GM12878 (cell line): ENCODE measurements around the gene SIL1. TPM values are rescaled to one million over a fixed set of nuclear protein-coding genes. Genes with fewer than 3 reads are reported as not detected.

Experiments used
- ATAC-seq: fragments of 200-7000 bp; cut with Tn5 transposase; 3 replicates; pipeline ENCODE4 v1.9.1; 2020; ENCODE audit warnings: mild to moderate bottlenecking, moderate library complexity
- BruUV-seq: library from RNA; stranded (reverse); fragments of 400-500 nt; replicated peaks from 2 replicates; lab custom pipeline; 2021; lab: Mats Ljungman, UMichigan
- CTCF ChIA-PET: fragments of 300-600 bp; sonication (Branson Sonifier 250); formaldehyde crosslinking; extraction: SDS; loops from one replicate; lab custom pipeline; 2021; ENCODE audit warnings: inconsistent platforms; lab: Yijun Ruan, JAX
- POLR2A ChIA-PET: fragments of 350-600 bp; formaldehyde crosslinking; extraction: SDS; loops from one replicate; lab custom pipeline; 2021; ENCODE audit warnings: inconsistent platforms; lab: Charles Lee
- RAD21 ChIA-PET: fragments of 300-600 bp; sonication (Branson Sonifier 250); formaldehyde crosslinking; loops from one replicate; lab custom pipeline; 2023; ENCODE audit warnings: antibody characterized with exemption; ENCODE audit not compliant: unreplicated experiment; lab: Charles Lee
- SMC1A ChIA-PET: fragments of 300-600 bp; sonication (Branson Sonifier 250); formaldehyde crosslinking; loops from one replicate; lab custom pipeline; 2023; ENCODE audit not compliant: unreplicated experiment, uncharacterized antibody; lab: Charles Lee
- DNase-seq: peaks from one replicate; pipeline ENCODE4 v3.0.0-alpha.2; 2011; ENCODE audit warnings: low read depth, low spot score
- FAIRE-seq: peaks from 3 replicates; lab custom pipeline; 2011; peaks lifted over from hg19 to GRCh38; lab: Jason Lieb, UNC
- H2AFZ ChIP-seq: 2 replicates; pipeline ENCODE4 v1.6.0; 2011; ENCODE audit warnings: low read depth, low read length, control low read depth; ENCODE audit not compliant: control insufficient read depth
- H3K27ac ChIP-seq: 2 replicates; pipeline ENCODE4 v1.5.1; 2011; ENCODE audit warnings: control low read depth; ENCODE audit not compliant: control insufficient read depth, insufficient read depth
- H3K27me3 ChIP-seq, 2 experiments: replicated peaks in 1 of 2; 2 replicates each; pipeline versions ENCODE4 v1.6.0 to v1.6.1; 2011; ENCODE audit warnings: low read length in 1 of 2; ENCODE audit not compliant: control insufficient read depth in 2 of 2, insufficient read depth in 2 of 2
- H3K36me3 ChIP-seq, 2 experiments: 2 replicates each; pipeline ENCODE4 v1.5.1; 2011; ENCODE audit warnings: low read length in 1 of 2; ENCODE audit not compliant: control insufficient read depth in 2 of 2, insufficient read depth in 2 of 2
- H3K4me1 ChIP-seq: 2 replicates; pipeline ENCODE4 v1.6.1; 2011; ENCODE audit warnings: mild to moderate bottlenecking, low read length, moderate library complexity, mixed read lengths; ENCODE audit not compliant: control insufficient read depth, insufficient read depth
- H3K4me2 ChIP-seq: 2 replicates; pipeline ENCODE4 v1.6.0; 2011; ENCODE audit warnings: control low read depth; ENCODE audit not compliant: control insufficient read depth, insufficient read depth
- H3K4me3 ChIP-seq: fragments of 200-600 bp; sonication (generic); 2 replicates; pipeline ENCODE4 v1.5.1; 2016
- H3K79me2 ChIP-seq: 2 replicates; pipeline ENCODE4 v1.6.0; 2011; ENCODE audit warnings: low read length; ENCODE audit not compliant: control insufficient read depth, insufficient read depth
- H3K9ac ChIP-seq: 2 replicates; pipeline ENCODE4 v1.8.0; 2011; ENCODE audit warnings: low read length, control low read depth, mixed read lengths; ENCODE audit not compliant: control insufficient read depth, insufficient read depth
- H3K9me3 ChIP-seq: replicated peaks from 3 replicates; pipeline ENCODE4 v1.5.1; 2011; ENCODE audit warnings: mild to moderate bottlenecking, low read length; ENCODE audit not compliant: control insufficient read depth, insufficient read depth
- H4K20me1 ChIP-seq: 2 replicates; pipeline ENCODE4 v1.6.0; 2011; ENCODE audit not compliant: control insufficient read depth, insufficient read depth
- HDAC2 ChIP-seq: fragments of 200-600 bp; sonication (generic); IDR thresholded peaks from 2 replicates; pipeline ENCODE4 v1.6.1; 2017
- MYC ChIP-seq: IDR thresholded peaks from 2 replicates; pipeline ENCODE4 v1.6.1; 2011; ENCODE audit warnings: mild to moderate bottlenecking, low read length, moderate library complexity, inconsistent platforms; ENCODE audit not compliant: insufficient read depth, insufficient replicate concordance, insufficient read length, severe bottlenecking
- PAX8 ChIP-seq: fragments of 450-650 bp; IDR thresholded peaks from 2 replicates; pipeline ENCODE4 v1.6.1; 2017; ENCODE audit warnings: mild to moderate bottlenecking, moderate library complexity
- RUNX3 ChIP-seq: IDR thresholded peaks from 2 replicates; pipeline ENCODE4 v1.6.1; 2012; ENCODE audit warnings: low read length, inconsistent platforms
- ZNF217 ChIP-seq: fragments of 450-650 bp; IDR thresholded peaks from 2 replicates; pipeline ENCODE4 v1.6.1; 2017; ENCODE audit warnings: antibody characterized with exemption, mild to moderate bottlenecking
- WGBS: methylation state at CpG from one replicate; pipeline ENCODE4 v1.1.6; 2016; ENCODE audit warnings: low lambda C conversion rate; ENCODE audit not compliant: insufficient replicate concordance, insufficient coverage; ENCODE audit errors: missing lambda C conversion rate; 5-methylcytosine and 5-hydroxymethylcytosine counted together
- in situ Hi-C: fragments of 300-500 bp; cut with MboI; formaldehyde crosslinking; loops from 9 replicates; pipeline ENCODE4 v1.14.3; 2018; ENCODE audit warnings: mixed read lengths
- intact Hi-C: fragments of 100-400 bp; cut with micrococcal nuclease; formaldehyde crosslinking; loops from one replicate; pipeline ENCODE4 v1.14.2; 2022; ENCODE audit not compliant: unreplicated experiment
- polyA plus RNA-seq, 11 experiments: library from polyadenylated mRNA; depleted of rRNA in 4 of 11; unstranded in 6 of 11; stranded (reverse) in 5 of 11; fragments of >200 nt; fragmentation: Nextera tagmentation in 4 of 11; fragmentation: Illumina TruSeq in 1 of 11; extraction: Ambion mirVana in 4 of 11; extraction: Trizol in 1 of 11; gene quantifications; 1 replicate in 1 of 11; 2 replicates in 10 of 11; pipeline versions ENCODE4 v1.2.1 to v1.2.3, GENCODE V29; 2011 to 2016; ENCODE audit warnings: inconsistent platforms in 2 of 11, missing spikeins in 2 of 11, low read depth in 1 of 11
- total RNA-seq, 4 experiments: library from RNA; depleted of rRNA in 3 of 4; stranded (reverse); fragments of >200 nt in 3 of 4; fragmentation: Illumina TruSeq in 1 of 4; extraction: Trizol in 1 of 4; gene quantifications; 2 replicates each; pipeline versions ENCODE4 v1.2.1 to v1.2.3, GENCODE V29; 2013 to 2021
- TF ChIP-seq, protein P1 (sequence below): fragments of 450-650 bp; IDR thresholded peaks from 2 replicates; pipeline ENCODE4 v1.6.1; 2017; ENCODE audit warnings: mild to moderate bottlenecking, low read depth, inconsistent platforms; ENCODE audit not compliant: poor library complexity, severe bottlenecking

SIL1 gene
- total and polyA plus RNA-seq, 10 of the 15 experiments (the other 5 are each of a cell fraction or from before 2014, with no cell fraction given): 4.1 to 49.8 (median 29.4) TPM

DNA sequence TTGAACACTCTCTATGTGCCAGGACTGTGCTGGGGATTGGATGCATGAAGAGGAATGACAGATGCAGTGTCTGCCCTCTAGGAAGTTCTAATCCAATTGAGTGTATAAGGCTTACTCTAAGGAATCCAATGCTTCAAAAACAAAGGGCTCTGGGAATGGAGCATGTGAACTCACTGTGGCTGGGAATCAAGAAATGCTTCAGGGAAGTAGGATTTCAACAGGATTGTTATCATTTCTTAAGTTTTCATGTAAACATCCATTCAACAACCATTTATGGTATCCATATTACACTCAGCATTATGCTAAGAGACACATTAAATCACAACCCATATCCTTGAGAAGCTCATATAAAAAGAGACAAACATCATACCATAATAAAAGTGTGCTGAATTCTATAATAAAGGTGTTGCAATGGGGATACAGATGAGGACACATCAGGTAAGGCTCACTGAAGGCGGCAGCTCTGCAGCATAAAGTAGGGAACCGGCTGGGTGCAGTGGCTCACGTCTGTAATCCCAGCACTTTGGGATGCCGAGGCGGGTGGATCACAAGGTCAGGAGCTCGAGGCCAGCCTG lies 11.3 kb downstream of the SIL1 start:
- DNase-seq (no peak), FAIRE-seq (no peak), ATAC-seq (no peak)
- H3K79me2 ChIP-seq: peaks cover 29% of the 10 kb centered on the region
- peaks cover 0 to 1% of the 10 kb centered on the region in 2 experiments; a peak in 3 of 4 replicates for H3K36me3 ChIP-seq
- intact Hi-C loops: no loop called here
- H3K4me1 ChIP-seq: peaks cover 33% of the 10 kb centered on the region
- H3K9ac ChIP-seq: no peak overlapping the region
- no peaks in the 10 kb centered on the region for H4K20me1 ChIP-seq
- H3K27me3 ChIP-seq: no peaks in the 10 kb centered on the region
- POLR2A ChIA-PET: no interaction called here
- TF ChIP-seq ZNF217: no peak
- H3K9me3 ChIP-seq: no peaks in the 10 kb centered on the region
- WGBS: over 99% methylated on average over 6 of the region's 6 CpGs
- H3K4me2 ChIP-seq: peak overlapping the region; percentile 86; the same call in 1 of the 2 replicates
- no peak overlapping the region for H3K4me3 ChIP-seq
- CTCF ChIA-PET: interaction anchor here (1.4 kb wide), 1 partner anchor 64 kb away, joined by 5 read pairs; no protein-coding TSS in a partner anchor
- BruUV-seq: no TSS peak
- H3K27ac ChIP-seq: peak overlapping the region; percentile 65
- RAD21 ChIA-PET: no interaction called here
- in situ Hi-C loops: no loop called here
- H2AFZ ChIP-seq: no peak overlapping the region
- SMC1A ChIA-PET: interaction anchor here (2.9 kb wide), 1 partner anchor 7 kb away, joined by 8 read pairs; no protein-coding TSS in a partner anchor

DNA sequence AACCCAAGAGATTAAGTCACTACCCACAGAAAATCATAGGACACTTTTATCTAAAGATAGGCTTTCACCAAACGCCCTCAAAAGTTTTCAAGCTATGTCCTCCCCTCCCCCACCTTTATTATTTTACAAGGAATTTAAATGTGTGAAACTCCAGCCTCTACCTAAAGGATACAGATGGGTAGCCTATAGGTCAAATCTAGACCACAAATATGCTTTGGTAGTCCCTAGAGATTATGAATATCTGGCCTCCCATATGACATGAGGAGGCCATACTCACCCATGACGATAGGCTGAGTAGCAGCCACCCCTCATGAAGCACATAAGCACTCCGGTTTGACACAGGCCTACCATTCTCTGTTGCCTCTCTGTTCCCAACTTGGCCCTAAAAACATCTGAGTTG lies 11.9 kb downstream of the SIL1 start:
- in situ Hi-C loops: no loop called here
- ChIA-PET RAD21 (no interaction called here), POLR2A (no interaction called here), CTCF (no interaction called here), SMC1A (interaction anchor here (2.9 kb wide), 1 partner anchor 8 kb away, joined by 8 read pairs; no protein-coding TSS in a partner anchor)
- H4K20me1 ChIP-seq: no peaks in the 10 kb centered on the region
- peak overlapping the region; percentile 86 for H3K4me2 ChIP-seq
- no peaks in the 10 kb centered on the region for H3K9me3 ChIP-seq
- no peak for DNase-seq
- FAIRE-seq: no peak
- WGBS: 15% methylated on average over 3 of the region's 3 CpGs
- H3K9ac ChIP-seq: no peak overlapping the region
- H2AFZ ChIP-seq: no peak overlapping the region
- peaks cover 30% of the 10 kb centered on the region for H3K79me2 ChIP-seq
- ATAC-seq: no peak
- intact Hi-C loops: no loop called here
- H3K4me3 ChIP-seq: no peak overlapping the region
- peak; percentile 59 for TF ChIP-seq RUNX3
- TF ChIP-seq HDAC2: no peak
- TF ChIP-seq, protein P1, sequence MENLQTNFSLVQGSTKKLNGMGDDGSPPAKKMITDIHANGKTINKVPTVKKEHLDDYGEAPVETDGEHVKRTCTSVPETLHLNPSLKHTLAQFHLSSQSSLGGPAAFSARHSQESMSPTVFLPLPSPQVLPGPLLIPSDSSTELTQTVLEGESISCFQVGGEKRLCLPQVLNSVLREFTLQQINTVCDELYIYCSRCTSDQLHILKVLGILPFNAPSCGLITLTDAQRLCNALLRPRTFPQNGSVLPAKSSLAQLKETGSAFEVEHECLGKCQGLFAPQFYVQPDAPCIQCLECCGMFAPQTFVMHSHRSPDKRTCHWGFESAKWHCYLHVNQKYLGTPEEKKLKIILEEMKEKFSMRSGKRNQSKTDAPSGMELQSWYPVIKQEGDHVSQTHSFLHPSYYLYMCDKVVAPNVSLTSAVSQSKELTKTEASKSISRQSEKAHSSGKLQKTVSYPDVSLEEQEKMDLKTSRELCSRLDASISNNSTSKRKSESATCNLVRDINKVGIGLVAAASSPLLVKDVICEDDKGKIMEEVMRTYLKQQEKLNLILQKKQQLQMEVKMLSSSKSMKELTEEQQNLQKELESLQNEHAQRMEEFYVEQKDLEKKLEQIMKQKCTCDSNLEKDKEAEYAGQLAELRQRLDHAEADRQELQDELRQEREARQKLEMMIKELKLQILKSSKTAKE: no peak
- TF ChIP-seq MYC: no peak
- TF ChIP-seq PAX8: no peak
- H3K27me3 ChIP-seq: no peaks in the 10 kb centered on the region
- H3K27ac ChIP-seq: peak overlapping the region; percentile 65
- peaks cover 37% of the 10 kb centered on the region for H3K4me1 ChIP-seq
- H3K36me3 ChIP-seq: peaks cover 0 to 1% of the 10 kb centered on the region in 2 experiments; a peak in 3 of 4 replicates
- no TSS peak for BruUV-seq
